NCI-H146 (cell line): ENCODE measurements around the gene RPS6KA4.
"Not testable (repeated sequence)": the region's sequence is repeated elsewhere in the genome, so short reads cannot be mapped to it uniquely, and the experiment has no call there.

Experiments used
- DNase-seq: peaks from one replicate; lab custom pipeline; 2025; lab: John Stamatoyannopoulos, UW

Gene RPS6KA4

GRCh38 chr11:64388894-64389293 is 29.9 kb downstream of the RPS6KA4 start:
- DNase-seq, result peak; percentile 13

DNA sequence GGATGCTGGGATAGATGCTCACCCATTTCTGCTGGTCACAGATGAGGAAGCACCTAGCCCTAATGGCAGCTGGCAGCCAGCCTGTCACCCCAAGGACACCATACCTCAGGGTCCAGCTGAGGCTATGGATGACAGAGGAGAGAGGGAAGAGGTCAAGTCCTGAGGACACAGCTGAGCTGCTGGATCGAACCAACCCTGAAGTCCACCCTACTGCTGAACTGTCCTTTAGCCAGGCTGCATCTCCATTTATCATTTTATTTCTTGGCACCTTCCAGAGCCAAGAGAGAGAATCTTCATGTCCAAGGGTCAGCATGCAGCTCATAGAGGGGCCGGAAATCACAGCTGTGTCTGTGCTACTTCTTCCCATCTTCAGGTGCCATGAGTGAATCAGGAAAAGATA is 30.9 kb downstream of the RPS6KA4 start:
- DNase-seq, result no peak

GRCh38 chr11:64390558-64390957 is 31.6 kb downstream of the RPS6KA4 start:
- DNase-seq, result no peak

GRCh38 chr11:64391839-64392238 is 32.9 kb downstream of the RPS6KA4 start:
- no peak for DNase-seq

- no peak for DNase-seq
Measured at GRCh38 chr11:64395545-64396078, 36.6 kb downstream of the RPS6KA4 start.

- DNase-seq, result peak; percentile 8
Measured at GRCh38 chr11:64396079-64396591, 37.2 kb downstream of the RPS6KA4 start.

DNA sequence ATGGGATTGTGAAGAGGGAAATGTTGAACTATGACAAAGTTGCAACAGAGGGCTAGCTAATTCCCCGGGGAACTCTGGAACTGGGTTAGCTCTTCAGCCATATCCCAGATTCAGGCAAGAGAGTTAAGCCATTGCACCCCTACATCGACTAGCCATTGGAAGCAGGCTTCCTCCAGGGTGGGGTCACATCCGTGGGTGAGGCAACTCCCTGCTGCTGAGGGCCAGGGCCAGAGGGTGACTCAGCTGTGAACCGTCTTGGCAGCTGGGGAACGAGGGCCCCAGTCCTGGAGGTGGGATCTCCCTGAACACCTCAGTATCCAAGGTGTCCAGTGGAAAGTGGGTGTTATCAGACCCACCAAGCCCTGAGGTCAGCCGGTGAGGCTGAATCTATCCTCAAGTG is 41.1 kb downstream of the RPS6KA4 start:
- no peak for DNase-seq

GRCh38 chr11:64400667-64401066 is 41.7 kb downstream of the RPS6KA4 start:
- DNase-seq, result no peak

- DNase-seq, result no peak
Measured at GRCh38 chr11:64401775-64402174, 42.8 kb downstream of the RPS6KA4 start.

DNA sequence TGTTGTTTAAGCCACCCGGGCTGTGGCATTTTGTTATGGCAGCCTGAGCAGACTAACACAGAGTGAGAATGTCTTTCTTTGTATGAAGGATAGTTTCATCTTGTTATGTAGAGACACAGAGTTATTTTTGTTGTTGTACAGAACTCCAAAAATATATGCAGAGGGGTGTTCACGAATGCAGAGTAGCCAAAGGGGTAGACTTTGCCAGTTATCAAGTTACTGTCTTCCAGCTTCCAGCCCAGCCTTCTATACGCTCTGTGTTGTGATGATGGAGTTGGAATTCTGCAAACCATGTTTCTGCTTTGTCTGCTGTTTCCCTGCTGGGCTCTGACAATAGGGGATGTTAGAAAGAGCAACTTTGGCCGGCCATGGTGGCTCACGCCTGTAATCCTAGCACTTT is 44.1 kb downstream of the RPS6KA4 start:
- DNase-seq, result no peak

GRCh38 chr11:64406221-64406946 is 47.4 kb downstream of the RPS6KA4 start:
- DNase-seq, result no peak

- DNase-seq, result no peak
Measured at GRCh38 chr11:64407221-64407620, 48.3 kb downstream of the RPS6KA4 start.

DNA sequence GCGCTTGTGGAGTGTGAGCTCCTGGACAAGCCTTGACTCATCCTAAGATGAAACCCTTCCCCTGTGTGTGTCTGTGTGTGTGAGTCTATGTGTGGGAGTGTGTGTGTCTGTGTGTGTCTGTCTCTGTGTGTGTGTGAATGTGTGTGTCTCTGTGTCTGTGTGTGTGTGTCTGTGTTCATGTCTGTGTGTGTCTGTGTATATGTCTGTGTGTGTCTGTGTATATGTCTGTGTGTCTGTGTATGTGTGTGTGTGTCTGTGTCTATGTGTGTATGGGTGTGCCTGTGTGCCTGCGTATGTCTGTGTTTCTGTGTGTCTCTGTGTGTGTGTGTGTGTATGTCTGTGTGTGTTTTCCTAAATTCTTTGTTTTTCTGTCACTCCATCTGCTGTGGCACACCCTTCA is 48.7 kb downstream of the RPS6KA4 start:
- no peak for DNase-seq

GRCh38 chr11:64409278-64409677 is 50.3 kb downstream of the RPS6KA4 start:
- DNase-seq, result no peak

- DNase-seq, result no peak
Measured at GRCh38 chr11:64409707-64410403, 50.9 kb downstream of the RPS6KA4 start.

DNA sequence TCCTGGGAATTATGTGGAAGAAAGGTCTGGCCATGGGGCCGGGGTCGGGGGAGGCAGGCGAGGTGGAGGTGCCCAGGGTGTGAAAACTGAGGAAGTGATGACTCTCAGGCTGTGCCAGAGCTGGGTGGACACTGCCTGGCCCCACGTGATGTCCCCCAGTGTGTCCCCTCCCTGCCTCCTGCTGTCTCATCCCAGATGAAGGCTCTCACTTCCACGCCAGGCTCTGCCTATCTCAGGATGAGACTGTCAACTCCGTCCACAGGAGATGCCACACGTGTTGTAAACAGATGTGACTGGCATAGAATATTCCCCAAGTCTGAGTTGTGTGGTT is 51.4 kb downstream of the RPS6KA4 start:
- no peak for DNase-seq

DNA sequence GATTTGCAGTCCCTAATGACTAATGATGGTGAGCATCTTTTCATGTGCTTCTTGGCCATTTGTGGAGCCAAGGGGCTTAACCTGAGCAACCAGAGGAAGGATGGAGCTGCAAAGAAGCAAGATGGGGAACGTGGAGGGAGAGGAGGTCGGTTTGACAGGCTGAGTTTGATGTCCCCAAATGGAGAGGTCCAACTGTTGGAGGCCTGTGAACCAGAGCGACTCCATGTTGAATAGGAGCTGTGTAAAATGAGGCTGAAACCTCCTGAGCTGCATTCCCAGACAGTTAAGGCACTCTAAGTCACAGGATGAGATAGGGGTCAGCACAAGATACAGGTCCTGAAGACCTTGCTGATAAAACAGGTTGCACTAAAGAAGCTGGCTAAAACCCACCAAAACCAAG is 54.5 kb downstream of the RPS6KA4 start:
- DNase-seq, result no peak

DNA sequence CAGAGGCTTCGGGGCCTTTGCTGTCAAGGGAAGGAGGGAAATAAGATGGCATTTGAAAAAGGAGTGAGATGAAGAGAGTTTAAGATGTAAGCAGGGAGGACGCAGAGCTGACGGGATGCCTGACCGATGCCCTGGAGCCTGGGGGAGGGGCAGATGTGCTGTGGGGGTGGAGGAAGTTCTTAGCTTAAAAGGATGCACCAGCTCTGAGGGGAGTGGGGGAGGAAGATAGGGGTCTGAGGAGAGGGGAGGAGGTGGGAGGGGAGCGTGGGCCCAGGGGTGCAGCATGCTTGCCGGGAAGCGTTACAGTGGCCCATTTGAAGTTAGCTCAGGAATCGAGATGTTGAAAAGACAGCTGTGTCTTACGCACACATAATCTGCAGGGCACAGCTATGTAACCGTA is 56.3 kb downstream of the RPS6KA4 start:
- no peak for DNase-seq

DNA sequence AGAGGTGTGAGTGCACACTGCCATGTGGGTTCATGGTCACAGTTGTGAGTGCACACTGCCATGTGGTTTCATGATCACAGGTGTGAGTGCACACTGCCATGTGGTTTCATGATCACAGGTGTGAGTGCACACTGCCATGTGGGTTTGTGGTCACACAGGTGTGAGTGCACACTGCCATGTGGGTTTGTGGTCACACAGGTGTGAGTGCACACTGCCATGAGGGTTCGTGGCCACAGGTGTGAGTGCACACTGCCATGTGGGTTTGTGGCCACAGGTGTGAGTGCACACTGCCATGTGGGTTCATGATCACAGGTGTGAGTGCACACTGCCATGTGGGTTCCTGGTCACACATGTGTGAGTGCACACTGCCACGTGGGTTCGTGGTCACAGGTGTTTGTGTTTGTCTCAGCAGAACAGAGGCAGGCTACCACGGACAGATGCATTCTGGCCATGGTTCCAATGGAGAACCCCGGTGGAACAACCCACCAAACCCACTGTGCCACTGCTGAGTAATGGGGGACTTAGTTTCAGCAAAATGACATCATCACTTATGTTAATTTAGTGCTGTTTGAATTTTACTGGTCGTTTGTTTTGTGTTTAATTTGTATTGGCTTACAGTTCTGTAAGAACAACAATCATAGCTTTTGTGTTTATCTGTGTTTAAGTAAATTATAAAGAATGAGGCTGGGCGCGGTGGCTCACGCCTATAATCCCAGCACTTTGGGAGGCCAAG is 57.2 kb downstream of the RPS6KA4 start:
- no peak for DNase-seq

GRCh38 chr11:64418233-64418632 is 59.3 kb downstream of the RPS6KA4 start:
- DNase-seq, result not testable (repeated sequence)

GRCh38 chr11:64419257-64419790 is 60.4 kb downstream of the RPS6KA4 start:
- no peak for DNase-seq

DNA sequence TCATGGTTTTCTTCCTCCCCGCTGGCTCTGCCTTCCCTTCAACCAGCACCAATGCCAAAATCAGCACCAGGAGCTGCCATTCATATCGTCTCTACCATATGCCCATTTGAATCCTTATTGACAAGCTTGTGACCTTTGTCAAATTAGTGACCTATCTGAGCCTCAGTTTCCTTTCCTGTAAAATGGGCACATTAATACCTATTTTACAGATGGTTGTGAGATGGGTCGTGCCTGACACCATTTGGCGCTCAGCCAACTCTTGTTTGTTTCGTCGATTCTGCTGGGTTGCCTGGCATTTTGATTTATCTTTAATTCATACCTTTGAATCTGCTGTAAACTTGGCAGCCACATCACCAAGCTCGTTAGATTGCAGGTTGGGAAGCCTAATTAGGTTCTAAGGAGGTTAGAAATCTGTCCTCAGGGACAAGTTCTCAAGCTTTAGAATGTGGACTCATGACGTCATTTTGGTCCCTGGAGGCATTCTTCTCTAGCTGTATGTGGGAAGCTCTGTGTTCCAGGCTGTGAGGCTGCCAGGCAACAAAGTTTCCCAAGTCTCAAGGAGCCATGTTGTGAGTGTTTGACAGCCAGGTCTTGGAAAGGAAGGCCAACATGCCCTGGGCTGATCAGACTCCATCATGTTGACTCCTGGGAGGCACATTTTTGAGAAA is 61.0 kb downstream of the RPS6KA4 start:
- no peak for DNase-seq
